SIG-M5 (cell line): Measurements from ENCODE around the gene CD96.

Experiments used
- DNase-seq: peaks from one replicate; lab custom pipeline; 2025; lab: John Stamatoyannopoulos, UW

CD96 gene

GRCh38 chr3:111566844-111567243 is 24.8 kb downstream of the CD96 start:
- DNase-seq = no peak

- DNase-seq = no peak
These were observed 26.4 kb downstream of the CD96 start for GRCh38 chr3:111568355-111568754.

GRCh38 chr3:111568911-111569310 is 26.9 kb downstream of the CD96 start:
- no peak for DNase-seq

DNA sequence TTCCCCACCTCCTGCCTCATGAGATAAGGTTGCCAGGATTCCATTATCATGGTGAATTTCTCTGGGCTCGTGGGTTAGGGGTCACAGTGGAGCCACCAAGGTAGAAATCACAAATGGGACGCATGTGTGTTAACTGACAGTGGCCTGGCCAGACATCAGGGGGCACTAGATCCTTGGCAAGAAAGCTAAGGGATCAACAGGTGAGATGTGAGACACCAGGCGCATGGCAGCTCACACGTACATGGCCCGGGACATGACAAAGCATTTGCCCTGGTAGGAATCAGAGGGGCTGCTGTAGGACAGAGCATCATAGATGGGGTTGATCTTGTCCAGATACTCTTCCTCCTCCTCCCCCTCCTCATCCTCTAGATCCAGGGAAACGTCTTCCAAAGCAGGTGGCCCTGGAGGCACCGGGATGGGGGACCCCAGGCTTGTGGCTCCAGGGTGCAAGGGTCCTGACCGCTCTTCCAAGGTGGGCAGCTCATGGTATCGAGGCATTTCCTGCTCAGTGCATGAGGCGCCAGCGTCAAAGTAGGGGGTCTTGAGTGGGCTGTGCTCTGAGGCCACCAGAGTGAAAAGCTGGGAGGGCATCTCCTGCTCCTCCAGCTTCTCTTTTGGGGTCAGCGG is 28.5 kb downstream of the CD96 start:
- no peak for DNase-seq

- DNase-seq = no peak
These were observed 29.3 kb downstream of the CD96 start for GRCh38 chr3:111571282-111571681.

GRCh38 chr3:111571907-111572460 is 30.0 kb downstream of the CD96 start:
- DNase-seq = no peak

DNA sequence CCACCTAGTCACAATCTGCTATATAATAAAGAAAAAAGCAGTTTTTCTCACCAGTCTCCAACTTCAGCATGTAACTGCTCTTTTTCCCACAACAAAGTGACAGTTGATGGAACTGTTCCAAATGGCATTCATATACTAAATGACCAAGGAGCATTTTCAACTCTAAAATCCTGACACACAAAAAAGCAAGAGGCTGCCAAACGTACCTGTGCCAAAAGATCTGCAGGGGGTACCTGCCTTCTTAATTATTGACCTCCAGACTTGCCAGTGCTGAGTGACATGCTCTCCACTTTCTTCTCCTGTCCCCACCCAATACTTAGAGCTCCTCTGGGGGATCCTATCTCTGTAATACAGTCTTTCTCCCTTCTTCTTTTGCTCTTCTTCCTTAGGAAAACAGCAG is 35.1 kb downstream of the CD96 start:
- no peak for DNase-seq

GRCh38 chr3:111577798-111578685 is 36.0 kb downstream of the CD96 start:
- no peak for DNase-seq

DNA sequence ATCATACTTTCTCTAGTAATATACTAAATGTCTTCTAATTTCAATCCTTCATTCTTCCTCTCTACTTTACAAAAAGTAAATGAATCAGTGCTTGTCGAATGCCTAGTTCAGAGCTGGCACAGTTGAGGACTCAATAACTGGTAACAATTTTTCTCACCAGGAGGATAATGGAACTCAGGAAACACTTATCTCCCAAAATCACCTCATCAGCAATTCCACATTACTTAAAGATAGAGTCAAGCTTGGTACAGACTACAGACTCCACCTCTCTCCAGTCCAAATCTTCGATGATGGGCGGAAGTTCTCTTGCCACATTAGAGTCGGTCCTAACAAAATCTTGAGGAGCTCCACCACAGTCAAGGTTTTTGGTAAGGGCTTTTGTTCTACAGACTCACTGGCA is 36.9 kb downstream of the CD96 start:
- no peak for DNase-seq

DNA sequence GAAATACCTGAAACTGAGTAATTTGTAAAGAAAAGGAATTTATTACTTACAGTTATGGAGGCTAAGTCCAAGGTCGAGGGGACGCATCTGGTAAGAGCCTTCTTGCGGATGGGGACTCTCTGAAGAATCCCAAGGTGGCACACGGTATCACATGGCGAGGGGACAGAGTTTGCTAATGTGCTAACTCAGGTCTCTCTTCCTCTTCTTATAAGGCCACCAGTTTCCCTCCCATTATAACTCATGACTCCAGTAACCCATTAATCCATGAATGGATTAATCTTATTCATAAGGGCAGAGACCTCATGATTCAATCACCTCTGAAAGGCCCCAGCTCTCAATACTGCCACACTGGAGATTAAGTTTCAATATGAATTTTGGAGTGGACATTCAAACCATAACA is 37.5 kb downstream of the CD96 start:
- DNase-seq = no peak

- no peak for DNase-seq
These were observed 39.6 kb downstream of the CD96 start for GRCh38 chr3:111581403-111582119.

DNA sequence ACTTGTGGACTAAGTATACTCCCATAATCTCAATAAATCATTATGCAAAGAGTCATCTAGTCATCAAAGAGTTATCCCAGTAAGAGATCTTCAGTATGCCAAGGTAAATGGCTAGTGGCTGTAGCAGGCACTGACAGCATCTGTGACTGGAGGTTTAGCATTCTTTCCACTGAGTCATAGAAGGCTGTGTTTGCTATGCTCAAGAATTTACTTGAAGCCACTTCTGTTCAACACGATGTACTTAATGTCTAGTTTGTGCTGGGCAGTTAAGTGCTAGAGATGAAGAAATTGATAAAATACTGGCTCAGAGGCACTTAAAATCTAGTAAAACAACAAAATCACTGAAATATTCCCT is 40.1 kb downstream of the CD96 start:
- no peak for DNase-seq

DNA sequence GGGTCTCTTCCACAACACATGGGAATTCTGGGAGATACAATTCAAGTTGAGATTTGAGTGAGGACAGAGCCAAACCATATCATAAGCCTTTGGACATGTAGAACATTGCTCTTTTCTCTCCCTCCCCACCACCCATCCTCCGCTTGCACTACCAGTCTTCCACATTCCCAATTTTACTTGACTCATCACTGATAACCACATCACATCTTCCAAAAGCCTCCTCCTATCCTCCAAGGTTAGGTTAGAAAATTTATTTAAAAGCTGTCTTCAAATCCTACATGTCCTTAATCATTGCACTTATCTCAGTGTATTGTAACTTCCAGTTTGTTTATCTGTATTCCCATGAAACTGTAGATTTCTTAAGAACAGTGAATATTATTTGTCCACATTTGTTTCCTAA is 42.7 kb downstream of the CD96 start:
- no peak for DNase-seq

DNA sequence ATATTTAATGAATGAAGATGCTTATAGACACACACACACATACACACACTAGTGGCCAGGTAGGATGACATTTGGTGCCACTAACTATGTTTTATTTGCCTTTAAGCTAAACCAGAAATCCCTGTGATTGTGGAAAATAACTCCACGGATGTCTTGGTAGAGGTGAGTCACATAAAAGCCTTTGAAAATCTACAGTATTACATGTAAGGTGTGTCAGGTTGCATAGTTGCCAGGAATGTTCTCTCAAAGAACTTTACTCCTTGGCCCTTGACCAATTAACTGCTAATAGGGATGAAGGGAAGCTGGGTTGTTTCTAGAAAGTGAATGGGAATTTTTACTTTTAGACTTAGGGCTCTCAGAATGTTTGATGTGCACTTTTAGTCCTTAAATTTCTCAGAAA is 43.2 kb downstream of the CD96 start:
- no peak for DNase-seq

DNA sequence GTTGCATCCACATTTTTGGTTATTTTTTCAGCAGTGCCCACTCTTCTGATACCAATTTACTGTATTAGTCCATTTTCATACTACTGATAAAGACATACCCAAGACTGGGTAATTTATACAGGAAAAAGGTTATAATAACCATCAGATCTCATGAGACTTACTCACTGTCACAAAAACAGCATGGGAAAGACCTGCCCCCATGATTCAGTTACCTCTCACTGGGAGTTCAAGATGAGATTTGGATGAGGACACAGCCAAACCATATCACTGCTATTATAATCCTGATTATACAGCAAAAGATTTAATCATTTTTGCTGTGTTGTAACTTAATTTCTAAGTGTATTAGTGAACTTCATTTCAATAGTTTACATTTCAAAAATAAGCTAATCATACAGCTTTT is 46.5 kb downstream of the CD96 start:
- DNase-seq = no peak

DNA sequence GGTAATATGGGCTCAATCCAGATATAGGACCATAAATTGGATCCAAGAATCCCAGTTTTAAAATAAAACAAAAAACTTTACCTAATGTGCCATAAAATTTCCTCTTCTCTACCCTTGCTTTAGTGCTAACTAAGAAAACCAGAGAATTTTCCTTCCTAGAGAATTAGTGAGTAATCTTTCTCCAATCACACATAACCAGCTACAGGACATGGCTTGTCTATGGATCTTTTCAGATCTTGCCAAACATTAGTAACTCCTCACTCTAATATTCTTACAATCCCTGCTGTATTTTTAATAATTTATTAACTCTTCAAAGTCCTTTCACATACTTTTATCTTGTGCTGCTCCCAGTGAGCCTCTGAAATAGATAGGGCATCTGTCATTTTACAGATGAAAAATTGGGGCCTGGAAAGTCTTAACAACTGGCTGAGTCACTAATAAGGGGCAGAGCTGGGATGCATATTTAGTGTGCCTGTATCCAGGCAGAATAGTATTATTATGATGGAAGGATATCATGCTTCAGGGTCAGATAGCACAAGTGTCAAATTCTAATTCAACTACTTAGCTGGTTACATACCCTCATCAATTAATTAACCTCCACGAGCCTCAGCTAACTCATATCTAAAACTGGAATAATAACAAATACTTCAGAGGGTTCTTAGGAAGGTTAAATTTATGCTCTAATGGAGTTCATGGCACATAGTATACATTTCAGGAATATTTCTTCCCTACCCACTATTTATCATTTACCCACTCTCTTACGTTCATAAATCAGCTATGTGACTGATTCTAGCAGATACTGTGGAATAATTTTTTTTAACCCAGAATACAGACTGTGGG is 47.5 kb downstream of the CD96 start:
- DNase-seq = no peak

DNA sequence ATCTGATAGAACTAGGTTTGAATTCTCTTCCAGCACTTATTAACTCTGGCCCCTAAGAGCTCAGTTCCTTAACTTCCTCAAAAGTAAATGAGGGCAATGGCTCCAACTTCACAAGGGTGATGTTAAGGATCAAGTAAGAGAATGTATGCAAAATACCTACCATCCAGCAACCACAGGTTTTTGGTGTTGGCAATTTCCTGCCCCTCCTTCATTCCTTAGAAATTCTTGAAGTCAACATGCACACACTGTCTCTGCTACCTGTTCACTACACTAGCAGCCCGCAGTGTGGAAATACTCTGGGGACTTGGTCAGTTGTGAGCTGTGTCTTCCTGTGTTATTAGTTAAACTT is 48.1 kb downstream of the CD96 start:
- DNase-seq = no peak

DNA sequence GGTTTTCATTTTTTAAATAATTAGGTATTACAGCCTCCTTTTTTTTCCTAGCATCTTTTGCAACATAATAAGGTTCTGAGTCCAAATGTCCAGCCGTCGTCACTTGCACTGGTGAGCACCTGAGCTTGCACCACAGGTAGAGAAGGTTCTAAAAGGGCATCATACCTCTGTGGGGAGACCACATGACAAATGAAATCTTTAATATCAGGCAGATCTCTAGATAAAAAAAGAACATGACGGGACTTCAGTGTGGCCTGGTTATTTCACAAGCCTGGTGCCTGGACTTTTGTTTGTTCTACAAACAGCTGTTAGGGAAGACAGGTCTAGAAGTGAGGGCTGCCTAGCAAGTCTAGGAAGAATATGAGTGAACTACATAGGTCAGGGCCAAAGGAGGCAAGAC is 49.6 kb downstream of the CD96 start:
- DNase-seq = no peak

- DNase-seq = no peak
These were observed 50.1 kb downstream of the CD96 start for GRCh38 chr3:111592143-111592542.

- no peak for DNase-seq
These were observed 50.9 kb downstream of the CD96 start for GRCh38 chr3:111592936-111593335.

DNA sequence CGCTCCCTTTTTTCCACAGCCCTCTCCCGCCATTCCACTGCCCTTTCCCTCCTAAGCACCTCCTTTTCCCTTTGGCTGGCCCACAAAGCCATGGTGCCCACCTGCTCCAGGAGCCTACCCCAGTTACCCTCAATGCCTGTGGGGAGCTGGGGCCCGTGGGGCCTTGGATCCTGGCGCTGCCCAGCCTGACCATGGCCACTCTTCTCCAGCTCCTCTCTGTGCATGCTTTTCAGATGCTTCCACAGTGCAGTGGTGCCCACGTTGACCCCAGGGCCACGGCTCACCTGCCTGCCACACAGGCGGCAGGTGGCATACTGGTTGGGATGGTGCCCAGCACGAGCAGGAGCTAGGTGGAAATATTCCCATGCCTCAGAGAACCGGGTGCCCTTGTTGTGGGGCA is 51.7 kb downstream of the CD96 start:
- no peak for DNase-seq

- no peak for DNase-seq
These were observed 52.2 kb downstream of the CD96 start for GRCh38 chr3:111594205-111594604.
